Mucosa of descending colon (tissue), 3 donors: Measurements from ENCODE around the gene EDA. TPM values are rescaled to one million over a fixed set of nuclear protein-coding genes. Genes with fewer than 3 reads are reported as not detected.

Source experiments
- ATAC-seq: fragments of 200-7000 bp; cut with Tn5 transposase; one replicate; pipeline ENCODE4 v1.9.1; 2020; ENCODE audit warnings: mild to moderate bottlenecking, moderate library complexity
- DNase-seq, 3 donors: peaks; one replicate each; pipeline ENCODE4 v3.0.0-alpha.2; 2020
- H3K36me3 ChIP-seq: fragments of 200-600 bp; one replicate; pipeline ENCODE4 v1.8.0; 2021; ENCODE audit warnings: low read depth, mild to moderate bottlenecking
- H3K4me1 ChIP-seq: fragments of 200-600 bp; one replicate; pipeline ENCODE4 v1.8.0; 2021; ENCODE audit warnings: low read depth, mild to moderate bottlenecking
- H3K4me3 ChIP-seq: fragments of 200-600 bp; one replicate; pipeline ENCODE4 v1.8.0; 2021; ENCODE audit warnings: mild to moderate bottlenecking
- H3K9me3 ChIP-seq: fragments of 200-600 bp; one replicate; pipeline ENCODE4 v1.8.0; 2021; ENCODE audit warnings: mild to moderate bottlenecking
- CTCF ChIP-seq: fragments of 200-600 bp; IDR thresholded peaks from one replicate; pipeline ENCODE4 v1.8.0; 2022; ENCODE audit warnings: antibody characterized with exemption, mild to moderate bottlenecking
- intact Hi-C, 2 donors: fragments of 100-400 bp; cut with DNase I in 1 of 2; cut with micrococcal nuclease in 1 of 2; formaldehyde crosslinking; loops; one replicate each; pipeline versions ENCODE4 v1.11.0 to v1.11.1; 2022; cut with DNase I, micrococcal nuclease
- microRNA-seq: library from miRNA; unstranded; fragments of <30 nt; microRNA quantifications from one replicate; pipeline ENCODE4, GENCODE V29; 2019
- total RNA-seq, 3 donors: library from RNA; stranded (reverse); fragmentation: NEBNext Ultra II Directional in 2 of 3; extraction: Animal tissue kit (Norgen Biotek cat#: 25700) in 2 of 3; gene quantifications; one replicate each; pipeline versions ENCODE4 v1.2.1 to v1.2.4, GENCODE V29; 2021 to 2023
- donor health status: DM: no; HTN: no; CAD: no; lungs with moderate emphysema.
- donor health status: DM: no; HTN: no; CAD: no.
- donor health status: DM: no; HTN: yes; CAD: no.

Gene EDA
- total RNA-seq, 3 donors from 2014 or later = 2.6 to 7.2 (median 4.9) TPM

GRCh38 chrX:70087857-70088630 is 472.1 kb downstream of the EDA start:
- ATAC-seq = peak; percentile 62
- Histone ChIP-seq H3K4me1 (no peaks in the 10 kb centered on the region), H3K36me3 (no peaks in the 10 kb centered on the region), H3K4me3 (no peak overlapping the region), H3K9me3 (no peaks in the 10 kb centered on the region)
- no peak for TF ChIP-seq CTCF
- peak in 1 of 3 donors; percentile 43 for DNase-seq
- intact Hi-C loops = no loop called here

DNA sequence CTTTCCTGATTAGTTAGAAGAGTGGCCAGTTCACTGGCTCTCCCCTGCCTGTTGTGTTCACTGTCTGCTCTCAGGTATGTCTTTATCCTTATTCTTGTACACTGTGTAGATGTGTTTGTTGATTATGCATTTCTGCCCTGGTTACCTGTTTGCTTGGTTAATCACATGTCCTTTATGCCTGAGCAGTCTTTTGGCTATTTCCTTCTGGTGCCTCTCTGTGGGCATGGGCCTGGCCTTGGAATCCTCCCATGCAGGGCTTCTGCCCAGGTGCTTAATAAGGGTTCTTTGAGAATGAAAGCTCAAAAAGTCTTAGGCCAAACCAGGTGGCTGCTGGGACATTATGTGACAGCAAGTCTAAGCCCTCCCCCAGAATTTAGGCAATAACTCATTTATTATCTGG is 472.8 kb downstream of the EDA start:
- Histone ChIP-seq H3K4me3 (no peak overlapping the region), H3K9me3 (no peaks in the 10 kb centered on the region), H3K36me3 (no peaks in the 10 kb centered on the region), H3K4me1 (no peaks in the 10 kb centered on the region)
- ATAC-seq = no peak
- intact Hi-C loops = no loop called here
- TF ChIP-seq CTCF = no peak
- no peak for DNase-seq

Small RNA genes lying within 50 kb of the gene (microRNA-seq; reads per million reads assigned to microRNA genes)
- gene MIR676 = 2.6 reads per million, percentile 8 among the genes with 10 or more reads in this experiment

Other genes with a start within 250 kb of the EDA start
- gene NALF2, start 111.8 kb upstream of the EDA start, total RNA-seq = under 1 TPM; 0.22 to 0.98 (median 0.51) TPM